ENCODE measurements around the gene NCF1.
"Not testable (repeated sequence)": the region's sequence is repeated elsewhere in the genome, so short reads cannot be mapped to it uniquely, and the experiment has no call there.

NCF1 gene

GRCh38 chr7:74773760-74774750, at the start of gene NCF1:
Gene NCF1, plus strand, starts transcription at chr7:74774011. Its CDS starts 21 bp downstream, at chr7:74774032.
- DNase-seq, result not testable (repeated sequence)

GRCh38 chr7:74725840-74726239, 48.0 kb upstream of the NCF1 start:
- DNase-seq, result no peak

- DNase-seq, result no peak
Measured at GRCh38 chr7:74726309-74727101, 47.3 kb upstream of the NCF1 start.

GRCh38 chr7:74728686-74729085, 45.1 kb upstream of the NCF1 start:
- DNase-seq, result not testable (repeated sequence)

- not testable (repeated sequence) for DNase-seq
Measured at GRCh38 chr7:74730186-74730585, 43.6 kb upstream of the NCF1 start.

- not testable (repeated sequence) for DNase-seq
Measured at GRCh38 chr7:74739974-74740703, 33.7 kb upstream of the NCF1 start.

GRCh38 chr7:74743936-74744557, 29.8 kb upstream of the NCF1 start:
- DNase-seq, result not testable (repeated sequence)

- DNase-seq, result not testable (repeated sequence)
Measured at GRCh38 chr7:74753921-74754482, 19.8 kb upstream of the NCF1 start.

- not testable (repeated sequence) for DNase-seq
Measured at GRCh38 chr7:74756673-74757072, 17.1 kb upstream of the NCF1 start.

GRCh38 chr7:74758268-74758667, 15.5 kb upstream of the NCF1 start:
- not testable (repeated sequence) for DNase-seq

- not testable (repeated sequence) for DNase-seq
Measured at GRCh38 chr7:74758982-74759381, 14.8 kb upstream of the NCF1 start.

GRCh38 chr7:74765205-74765918, 8.4 kb upstream of the NCF1 start:
- not testable (repeated sequence) for DNase-seq

GRCh38 chr7:74766509-74766908, 7.3 kb upstream of the NCF1 start:
- not testable (repeated sequence) for DNase-seq

GRCh38 chr7:74766991-74767390, 6.8 kb upstream of the NCF1 start:
- DNase-seq, result not testable (repeated sequence)

GRCh38 chr7:74770062-74770461, 3.7 kb upstream of the NCF1 start:
- not testable (repeated sequence) for DNase-seq

- DNase-seq, result not testable (repeated sequence)
Measured at GRCh38 chr7:74772093-74772492, 1.7 kb upstream of the NCF1 start.

- not testable (repeated sequence) for DNase-seq
Measured at GRCh38 chr7:74775111-74775510, 1.3 kb downstream of the NCF1 start.

GRCh38 chr7:74779053-74779452, 5.2 kb downstream of the NCF1 start:
- DNase-seq, result not testable (repeated sequence)

GRCh38 chr7:74781746-74782145, 7.9 kb downstream of the NCF1 start:
- not testable (repeated sequence) for DNase-seq

GRCh38 chr7:74783595-74783994, 9.8 kb downstream of the NCF1 start:
- DNase-seq, result not testable (repeated sequence)
